K562 (cell line): ENCODE data around the gene PTPRF. TPM values are rescaled to one million over a fixed set of nuclear protein-coding genes. Genes with fewer than 3 reads are reported as not detected.

Experiments
- CBX1 ChIP-seq: sonication (generic); IDR thresholded peaks from 2 replicates; pipeline ENCODE4 v1.6.1; 2016; ENCODE audit warnings: antibody characterized with exemption, low read depth, mild to moderate bottlenecking
- CBX8 ChIP-seq: fragments of 200-600 bp; sonication (generic); IDR thresholded peaks from 2 replicates; pipeline ENCODE4 v1.6.1; 2012; ENCODE audit warnings: borderline replicate concordance, mixed run types, low read depth, mild to moderate bottlenecking, moderate library complexity, mixed read lengths, low read length, control low read depth, inconsistent platforms; ENCODE audit not compliant: poor library complexity, severe bottlenecking; ENCODE audit errors: extremely low read depth
- CREM ChIP-seq: IDR thresholded peaks from 2 replicates; pipeline ENCODE4 v1.6.1; 2014; ENCODE audit warnings: antibody characterized with exemption, low read depth
- HNRNPLL ChIP-seq: fragments of 200-400 bp; formaldehyde crosslinking; IDR thresholded peaks from 2 replicates; pipeline ENCODE4 v1.6.1; 2017; ENCODE audit warnings: low read length, low read depth, mild to moderate bottlenecking; ENCODE audit not compliant: poor library complexity, severe bottlenecking
- JUN ChIP-seq, 2 experiments: sonication (generic) in 1 of 2; formaldehyde crosslinking in 1 of 2; IDR thresholded peaks; 2 replicates each; pipeline versions ENCODE4 v1.6.1 to v1.8.0; 2012 to 2022; ENCODE audit warnings: borderline replicate concordance in 2 of 2, mild to moderate bottlenecking in 2 of 2, improper control_type of control experiment in 1 of 2, low read depth in 1 of 2, low read length in 1 of 2, missing genetic modification reagents in 1 of 2
- NFE2 ChIP-seq: IDR thresholded peaks from 2 replicates; pipeline ENCODE4 v1.6.1; 2014; ENCODE audit warnings: antibody characterized with exemption, low read depth
- PRDM10 ChIP-seq: fragments of 450-650 bp; IDR thresholded peaks from 2 replicates; pipeline ENCODE4 v1.6.1; 2018; ENCODE audit not compliant: partially characterized antibody
- RREB1 ChIP-seq: fragments of 250-450 bp; sonication (Bioruptor Pico); IDR thresholded peaks from 2 replicates; pipeline ENCODE4 v1.4.0; 2020
- SIX5 ChIP-seq, 2 experiments: IDR thresholded peaks; 2 replicates each; pipeline ENCODE4 v1.6.1; 2011; ENCODE audit warnings: low read length in 2 of 2, borderline replicate concordance in 1 of 2, low read depth in 1 of 2, mild to moderate bottlenecking in 1 of 2, moderate library complexity in 1 of 2; ENCODE audit not compliant: insufficient read depth in 1 of 2
- SMARCA5 ChIP-seq: fragments of 450-650 bp; IDR thresholded peaks from 2 replicates; pipeline ENCODE4 v1.6.1; 2016
- SNAPC5 ChIP-seq: fragments of 250-450 bp; sonication (Bioruptor Pico); IDR thresholded peaks from 2 replicates; pipeline ENCODE4 v1.8.0; 2021; ENCODE audit warnings: moderate library complexity, mild to moderate bottlenecking, inconsistent platforms
- SP1 ChIP-seq: sonication (generic); formaldehyde crosslinking; IDR thresholded peaks from 2 replicates; pipeline ENCODE4 v1.8.1; 2022; ENCODE audit warnings: mild to moderate bottlenecking, missing genetic modification reagents
- THRA ChIP-seq: fragments of 450-650 bp; IDR thresholded peaks from 2 replicates; pipeline ENCODE4 v1.6.1; 2017; ENCODE audit warnings: mild to moderate bottlenecking, moderate library complexity
- ZNF165 ChIP-seq: fragments of 250-450 bp; sonication (Bioruptor Pico); IDR thresholded peaks from 2 replicates; pipeline ENCODE4 v1.4.0; 2020; ENCODE audit warnings: borderline replicate concordance
- ZNF282 ChIP-seq: sonication (generic); formaldehyde crosslinking; IDR thresholded peaks from 2 replicates; pipeline ENCODE4 v1.8.1; 2023; ENCODE audit warnings: missing genetic modification reagents
- polyA plus RNA-seq, 8 experiments: library from polyadenylated mRNA; depleted of rRNA in 4 of 8; stranded (reverse) in 5 of 8; unstranded in 3 of 8; fragments of >200 nt; fragmentation: Nextera tagmentation in 2 of 8; fragmentation: Illumina TruSeq in 1 of 8; extraction: Ambion mirVana in 2 of 8; extraction: Trizol in 1 of 8; gene quantifications; 2 replicates each; pipeline versions ENCODE4 v1.2.1 to v1.2.3, GENCODE V29; 2011 to 2014; ENCODE audit warnings: inconsistent platforms in 1 of 8, missing spikeins in 1 of 8
- total RNA-seq, 7 experiments: library from RNA; depleted of rRNA in 6 of 7; stranded (reverse); fragments of >200 nt in 6 of 7; fragmentation: Illumina TruSeq in 2 of 7; extraction: Trizol in 2 of 7; gene quantifications; 2 replicates each; pipeline versions ENCODE4 v1.2.1 to v1.2.3, GENCODE V29; 2011 to 2021; ENCODE audit warnings: low replicate concordance in 1 of 7

PTPRF gene
- total and polyA plus RNA-seq, 9 of the 15 experiments (the other 6 are each of a cell fraction or from before 2014, with no cell fraction given): 0.13 to 4.3 (median 1.1) TPM

GRCh38 chr1:43650310-43651085 is 119.8 kb downstream of the PTPRF start (continued):
- TF ChIP-seq JUN (IDR thresholded peaks at IDR 0.05; ENCODE audit: borderline replicate concordance, low read depth, low read length) (0 out of 2 replicates have a peak, but pooled peaks have one; percentile 18), JUN (CRISPR knock-in tag; IDR thresholded peaks at IDR 0.05; ENCODE audit: borderline replicate concordance) (no peak), CREM (no peak; the same call in 1 of the 2 replicates), SP1 (CRISPR knock-in tag) (no peak; the same call in none of the 2 replicates), PRDM10 (peak; percentile 31), CBX1 (0 out of 2 replicates have a peak, but pooled peaks have one; percentile 81), SMARCA5 (peak; percentile 97), ZNF282 (CRISPR knock-in tag) (no peak), HNRNPLL (no peak), CBX8 (no peak), RREB1 (CRISPR knock-in tag) (peak; percentile 97), SNAPC5 (CRISPR knock-in tag) (no peak), ZNF165 (CRISPR knock-in tag) (no peak), NFE2 (no peak), THRA (no peak), SIX5 (IDR thresholded peaks at IDR 0.05; ENCODE audit: borderline replicate concordance in 1 of 2, insufficient read depth in 1 of 2, low read depth in 1 of 2, low read length in 2 of 2) (no peak)
